ENCODE results near the gene PLSCR4. TPM values are rescaled to one million over a fixed set of nuclear protein-coding genes. Genes with fewer than 3 reads are reported as not detected.

The PLSCR4 gene
- total and polyA plus RNA-seq, 2 donors (not counting 3 experiments of a cell fraction or from before 2014, with no cell fraction given): 81.5 to 91.7 TPM

GRCh38 chr3:146233487-146233886 lies 17.4 kb downstream of the PLSCR4 start:
- Histone ChIP-seq H3K27ac (ENCODE audit: insufficient read depth, low read depth, low read length) (no peak overlapping the region), H3K4me3 (replicated peaks in 1 of 3; ENCODE audit: insufficient read depth in 1 of 3, low read depth in 1 of 3, low read length in 3 of 3) (no peak overlapping the region), H3K36me3 (ENCODE audit: control insufficient read depth in 2 of 2, extremely low read depth in 1 of 2, insufficient read depth in 2 of 2, low read length in 2 of 2) (peaks cover 0 to 8% of the 10 kb centered on the region in 2 experiments), H4K20me1 (replicated peaks; ENCODE audit: control insufficient read depth, extremely low read depth, insufficient read depth, low read length) (no peaks in the 10 kb centered on the region), H2AFZ (ENCODE audit: low read depth, low read length) (no peak overlapping the region), H3K4me1 (ENCODE audit: control insufficient read depth, extremely low read depth, insufficient read depth, low read length) (no peaks in the 10 kb centered on the region), H3K9me3 (replicated peaks; ENCODE audit: control insufficient read depth, insufficient read depth, low read length) (no peaks in the 10 kb centered on the region), H3K27me3 (ENCODE audit: control insufficient read depth in 2 of 2, insufficient read depth in 2 of 2, low read length in 2 of 2) (no peaks in the 10 kb centered on the region), H3K4me2 (ENCODE audit: insufficient read depth, low read length) (no peak overlapping the region), H3K9ac (replicated peaks; ENCODE audit: extremely low read depth, insufficient read depth, low read length) (no peak overlapping the region), H3K79me2 (ENCODE audit: control insufficient read depth, insufficient read depth, low read length) (peaks cover 33% of the 10 kb centered on the region), H3K9me1 (replicated peaks; ENCODE audit: control insufficient read depth, extremely low read depth, insufficient read depth, low read length) (no peaks in the 10 kb centered on the region)
- FAIRE-seq (no peak), DNase-seq (ENCODE audit: low read depth, low spot score) (no peak)
- intact Hi-C loops (cut with micrococcal nuclease) (no loop called here), dilution Hi-C loops (cut with MboI; ENCODE audit: extremely low pct_ligation_motif_present, low sequenced_read_pairs) (no loop called here)
- no TSS peak for BruUV-seq (replicated peaks)
- POLR2A ChIA-PET: no interaction called here
- TF ChIP-seq FOS (IDR thresholded peaks at IDR 0.05; ENCODE audit: borderline replicate concordance, insufficient read depth, low read length) (no peak), CTCF (IDR thresholded peaks at IDR 0.05; ENCODE audit: extremely low read depth in 1 of 2, insufficient read depth in 1 of 2, low read depth in 1 of 2, low read length in 2 of 2) (no peak), MYC (IDR thresholded peaks at IDR 0.05; ENCODE audit: low read depth, low read length) (no peak), MAX (IDR thresholded peaks at IDR 0.05; ENCODE audit: insufficient read depth, insufficient read length) (no peak), GATA2 (IDR thresholded peaks at IDR 0.05; ENCODE audit: insufficient read depth, insufficient read length, low read depth, low read length) (no peak), POLR2A (IDR thresholded peaks at IDR 0.05; ENCODE audit: low read depth, low read length) (no peak), JUN (IDR thresholded peaks at IDR 0.05; ENCODE audit: borderline replicate concordance, insufficient read depth, insufficient read length, low read depth) (no peak), POLR2AphosphoS5 (IDR thresholded peaks at IDR 0.05; ENCODE audit: insufficient read depth, low read depth, low read length) (no peak), EZH2 (IDR thresholded peaks at IDR 0.05; ENCODE audit: borderline replicate concordance, low read depth, low read length, severe bottlenecking) (no peak)
- CTCF ChIA-PET: interaction anchor here (0.8 to 3.5 kb wide), 5 partner anchors 9 to 93 kb away, joined by 3 to 20 read pairs (median 3); no protein-coding TSS in a partner anchor
